Measurements from ENCODE around the gene SYK.

Gene SYK

DNA sequence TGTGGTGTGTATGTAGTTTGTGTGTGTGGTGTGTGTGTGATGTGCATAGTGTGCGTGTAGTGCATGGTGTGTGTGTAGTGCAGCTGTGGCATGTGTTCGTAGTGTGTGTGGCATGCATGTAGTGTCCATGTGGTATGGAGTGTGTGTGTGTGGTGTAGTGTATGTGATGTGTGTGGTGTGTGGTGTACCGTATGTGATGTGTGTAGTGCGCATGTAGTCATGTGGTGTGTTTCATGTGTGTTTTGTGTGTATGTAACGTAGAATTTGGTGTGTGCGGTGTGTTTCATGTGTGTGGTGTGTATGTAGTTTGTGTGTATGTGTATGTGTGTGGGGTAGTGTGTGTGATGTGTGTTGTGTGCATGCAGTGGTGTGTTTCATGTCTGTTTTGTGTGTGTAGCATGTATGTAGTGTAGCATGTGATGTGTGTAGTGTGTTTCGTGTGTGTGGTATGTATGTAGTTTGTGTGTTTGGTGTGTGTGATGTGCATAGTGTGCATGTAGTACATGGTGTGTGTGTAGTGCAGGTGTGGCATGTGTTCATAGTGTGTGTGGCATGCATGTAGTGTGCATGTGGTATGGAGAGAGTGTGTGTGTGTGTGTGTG is 40.7 kb downstream of the SYK start:
- ChIA-PET POLR2A (no interaction called here), CTCF (no interaction called here)
- H3K9me3 ChIP-seq (ENCODE audit: control insufficient read depth, insufficient read depth, low read depth, low read length) = no peaks in the 10 kb centered on the region
- H3K4me3 ChIP-seq (ENCODE audit: low read depth, low read length) = no peak overlapping the region
- no peak overlapping the region for H3K27ac ChIP-seq (ENCODE audit: extremely low read depth, low read depth, low read length)
- TF ChIP-seq ZNF302 (tag by site-specific recombination; IDR thresholded peaks at IDR 0.05; ENCODE audit: low read depth) (no peak), ZNF473 (tag by site-specific recombination; IDR thresholded peaks at IDR 0.05) (peak; percentile 18; the same call in 1 of the 2 replicates), MYNN (tag by site-specific recombination; IDR thresholded peaks at IDR 0.05; ENCODE audit: borderline replicate concordance) (0 out of 2 replicates have a peak, but pooled peaks have one; percentile 6)
- TF ChIP-seq, protein P1, sequence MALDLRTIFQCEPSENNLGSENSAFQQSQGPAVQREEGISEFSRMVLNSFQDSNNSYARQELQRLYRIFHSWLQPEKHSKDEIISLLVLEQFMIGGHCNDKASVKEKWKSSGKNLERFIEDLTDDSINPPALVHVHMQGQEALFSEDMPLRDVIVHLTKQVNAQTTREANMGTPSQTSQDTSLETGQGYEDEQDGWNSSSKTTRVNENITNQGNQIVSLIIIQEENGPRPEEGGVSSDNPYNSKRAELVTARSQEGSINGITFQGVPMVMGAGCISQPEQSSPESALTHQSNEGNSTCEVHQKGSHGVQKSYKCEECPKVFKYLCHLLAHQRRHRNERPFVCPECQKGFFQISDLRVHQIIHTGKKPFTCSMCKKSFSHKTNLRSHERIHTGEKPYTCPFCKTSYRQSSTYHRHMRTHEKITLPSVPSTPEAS (tag by site-specific recombination; IDR thresholded peaks at IDR 0.05) = peak; percentile 44
- TF ChIP-seq, protein P2, sequence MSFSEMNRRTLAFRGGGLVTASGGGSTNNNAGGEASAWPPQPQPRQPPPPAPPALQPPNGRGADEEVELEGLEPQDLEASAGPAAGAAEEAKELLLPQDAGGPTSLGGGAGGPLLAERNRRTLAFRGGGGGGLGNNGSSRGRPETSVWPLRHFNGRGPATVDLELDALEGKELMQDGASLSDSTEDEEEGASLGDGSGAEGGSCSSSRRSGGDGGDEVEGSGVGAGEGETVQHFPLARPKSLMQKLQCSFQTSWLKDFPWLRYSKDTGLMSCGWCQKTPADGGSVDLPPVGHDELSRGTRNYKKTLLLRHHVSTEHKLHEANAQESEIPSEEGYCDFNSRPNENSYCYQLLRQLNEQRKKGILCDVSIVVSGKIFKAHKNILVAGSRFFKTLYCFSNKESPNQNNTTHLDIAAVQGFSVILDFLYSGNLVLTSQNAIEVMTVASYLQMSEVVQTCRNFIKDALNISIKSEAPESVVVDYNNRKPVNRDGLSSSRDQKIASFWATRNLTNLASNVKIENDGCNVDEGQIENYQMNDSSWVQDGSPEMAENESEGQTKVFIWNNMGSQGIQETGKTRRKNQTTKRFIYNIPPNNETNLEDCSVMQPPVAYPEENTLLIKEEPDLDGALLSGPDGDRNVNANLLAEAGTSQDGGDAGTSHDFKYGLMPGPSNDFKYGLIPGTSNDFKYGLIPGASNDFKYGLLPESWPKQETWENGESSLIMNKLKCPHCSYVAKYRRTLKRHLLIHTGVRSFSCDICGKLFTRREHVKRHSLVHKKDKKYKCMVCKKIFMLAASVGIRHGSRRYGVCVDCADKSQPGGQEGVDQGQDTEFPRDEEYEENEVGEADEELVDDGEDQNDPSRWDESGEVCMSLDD (tag by site-specific recombination; IDR thresholded peaks at IDR 0.05) = 0 out of 2 replicates have a peak, but pooled peaks have one; percentile 18
- peaks cover 0 to 30% of the 10 kb centered on the region in 2 experiments; a peak in 1 of 3 replicates for H3K36me3 ChIP-seq (ENCODE audit: control insufficient read depth in 2 of 2, insufficient read depth in 1 of 2, low read length in 2 of 2)
- no peaks in the 10 kb centered on the region for H3K4me1 ChIP-seq (ENCODE audit: control insufficient read depth, insufficient read depth, low read length)

DNA sequence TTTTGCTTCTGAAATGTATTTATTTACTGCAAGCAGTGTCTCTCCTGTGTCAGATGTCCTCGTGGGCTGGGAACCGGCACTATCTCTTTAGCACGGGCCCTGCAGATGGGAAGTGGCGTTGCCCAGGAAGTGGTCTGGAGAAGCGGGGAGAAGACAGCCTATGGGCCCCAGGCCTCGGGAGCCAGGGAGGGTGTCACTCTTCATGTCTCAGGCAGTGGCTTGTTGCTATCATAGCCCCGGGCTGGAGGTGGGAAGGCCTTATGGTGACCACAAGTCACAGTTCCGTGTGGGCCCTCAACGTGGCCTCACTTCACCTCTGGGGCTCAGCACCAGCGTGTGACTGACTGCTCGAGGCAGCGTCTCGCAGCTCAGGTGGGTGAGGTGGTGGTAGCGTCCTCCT is 41.4 kb downstream of the SYK start:
- CTCF ChIA-PET = no interaction called here
- no peak overlapping the region for H3K4me3 ChIP-seq (ENCODE audit: low read depth, low read length)
- no peaks in the 10 kb centered on the region for H3K9me3 ChIP-seq (ENCODE audit: control insufficient read depth, insufficient read depth, low read depth, low read length)
- H3K27ac ChIP-seq (ENCODE audit: extremely low read depth, low read depth, low read length) = no peak overlapping the region
- no peaks in the 10 kb centered on the region for H3K4me1 ChIP-seq (ENCODE audit: control insufficient read depth, insufficient read depth, low read length)
- TF ChIP-seq, protein P2 (tag by site-specific recombination; IDR thresholded peaks at IDR 0.05) = no peak
- TF ChIP-seq, protein P3, sequence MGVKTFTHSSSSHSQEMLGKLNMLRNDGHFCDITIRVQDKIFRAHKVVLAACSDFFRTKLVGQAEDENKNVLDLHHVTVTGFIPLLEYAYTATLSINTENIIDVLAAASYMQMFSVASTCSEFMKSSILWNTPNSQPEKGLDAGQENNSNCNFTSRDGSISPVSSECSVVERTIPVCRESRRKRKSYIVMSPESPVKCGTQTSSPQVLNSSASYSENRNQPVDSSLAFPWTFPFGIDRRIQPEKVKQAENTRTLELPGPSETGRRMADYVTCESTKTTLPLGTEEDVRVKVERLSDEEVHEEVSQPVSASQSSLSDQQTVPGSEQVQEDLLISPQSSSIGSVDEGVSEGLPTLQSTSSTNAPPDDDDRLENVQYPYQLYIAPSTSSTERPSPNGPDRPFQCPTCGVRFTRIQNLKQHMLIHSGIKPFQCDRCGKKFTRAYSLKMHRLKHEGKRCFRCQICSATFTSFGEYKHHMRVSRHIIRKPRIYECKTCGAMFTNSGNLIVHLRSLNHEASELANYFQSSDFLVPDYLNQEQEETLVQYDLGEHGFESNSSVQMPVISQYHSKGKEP (tag by site-specific recombination; IDR thresholded peaks at IDR 0.05) = no peak
- TF ChIP-seq ZNF341 (tag by site-specific recombination; IDR thresholded peaks at IDR 0.05; ENCODE audit: low read depth) (no peak), ZNF585B (tag by site-specific recombination; IDR thresholded peaks at IDR 0.05) (no peak), GLI2 (tag by site-specific recombination; IDR thresholded peaks at IDR 0.05; ENCODE audit: borderline replicate concordance, low read depth) (no peak), ZNF701 (tag by site-specific recombination; IDR thresholded peaks at IDR 0.05) (no peak), ZFP41 (tag by site-specific recombination; IDR thresholded peaks at IDR 0.05; ENCODE audit: borderline replicate concordance) (no peak), REPIN1 (tag by site-specific recombination; IDR thresholded peaks at IDR 0.05; ENCODE audit: low read depth) (no peak), KLF9 (tag by site-specific recombination; IDR thresholded peaks at IDR 0.05; ENCODE audit: low read depth) (no peak)
- TF ChIP-seq, protein P4, sequence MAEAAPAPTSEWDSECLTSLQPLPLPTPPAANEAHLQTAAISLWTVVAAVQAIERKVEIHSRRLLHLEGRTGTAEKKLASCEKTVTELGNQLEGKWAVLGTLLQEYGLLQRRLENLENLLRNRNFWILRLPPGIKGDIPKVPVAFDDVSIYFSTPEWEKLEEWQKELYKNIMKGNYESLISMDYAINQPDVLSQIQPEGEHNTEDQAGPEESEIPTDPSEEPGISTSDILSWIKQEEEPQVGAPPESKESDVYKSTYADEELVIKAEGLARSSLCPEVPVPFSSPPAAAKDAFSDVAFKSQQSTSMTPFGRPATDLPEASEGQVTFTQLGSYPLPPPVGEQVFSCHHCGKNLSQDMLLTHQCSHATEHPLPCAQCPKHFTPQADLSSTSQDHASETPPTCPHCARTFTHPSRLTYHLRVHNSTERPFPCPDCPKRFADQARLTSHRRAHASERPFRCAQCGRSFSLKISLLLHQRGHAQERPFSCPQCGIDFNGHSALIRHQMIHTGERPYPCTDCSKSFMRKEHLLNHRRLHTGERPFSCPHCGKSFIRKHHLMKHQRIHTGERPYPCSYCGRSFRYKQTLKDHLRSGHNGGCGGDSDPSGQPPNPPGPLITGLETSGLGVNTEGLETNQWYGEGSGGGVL (tag by site-specific recombination; IDR thresholded peaks at IDR 0.05) = no peak
- TF ChIP-seq, protein P5, sequence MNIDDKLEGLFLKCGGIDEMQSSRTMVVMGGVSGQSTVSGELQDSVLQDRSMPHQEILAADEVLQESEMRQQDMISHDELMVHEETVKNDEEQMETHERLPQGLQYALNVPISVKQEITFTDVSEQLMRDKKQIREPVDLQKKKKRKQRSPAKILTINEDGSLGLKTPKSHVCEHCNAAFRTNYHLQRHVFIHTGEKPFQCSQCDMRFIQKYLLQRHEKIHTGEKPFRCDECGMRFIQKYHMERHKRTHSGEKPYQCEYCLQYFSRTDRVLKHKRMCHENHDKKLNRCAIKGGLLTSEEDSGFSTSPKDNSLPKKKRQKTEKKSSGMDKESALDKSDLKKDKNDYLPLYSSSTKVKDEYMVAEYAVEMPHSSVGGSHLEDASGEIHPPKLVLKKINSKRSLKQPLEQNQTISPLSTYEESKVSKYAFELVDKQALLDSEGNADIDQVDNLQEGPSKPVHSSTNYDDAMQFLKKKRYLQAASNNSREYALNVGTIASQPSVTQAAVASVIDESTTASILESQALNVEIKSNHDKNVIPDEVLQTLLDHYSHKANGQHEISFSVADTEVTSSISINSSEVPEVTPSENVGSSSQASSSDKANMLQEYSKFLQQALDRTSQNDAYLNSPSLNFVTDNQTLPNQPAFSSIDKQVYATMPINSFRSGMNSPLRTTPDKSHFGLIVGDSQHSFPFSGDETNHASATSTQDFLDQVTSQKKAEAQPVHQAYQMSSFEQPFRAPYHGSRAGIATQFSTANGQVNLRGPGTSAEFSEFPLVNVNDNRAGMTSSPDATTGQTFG (tag by site-specific recombination; IDR thresholded peaks at IDR 0.05; ENCODE audit: borderline replicate concordance) = no peak
- peaks cover 0 to 37% of the 10 kb centered on the region in 2 experiments; a peak in 1 of 3 replicates for H3K36me3 ChIP-seq (ENCODE audit: control insufficient read depth in 2 of 2, insufficient read depth in 1 of 2, low read length in 2 of 2)
- POLR2A ChIA-PET = no interaction called here

All from HEK293 (cell line).